NT2/D1 (cell line): ENCODE results near the gene RALGAPB.

Experiments
- SUZ12 ChIP-seq: IDR thresholded peaks from 2 replicates; pipeline ENCODE4 v1.6.1; 2011; ENCODE audit not compliant: insufficient read length, insufficient read depth; ENCODE audit errors: extremely low read depth
- YY1 ChIP-seq: IDR thresholded peaks from 2 replicates; pipeline ENCODE4 v1.6.1; 2011; ENCODE audit not compliant: insufficient read length, insufficient read depth
- ZNF274 ChIP-seq: IDR thresholded peaks from 2 replicates; pipeline ENCODE4 v1.6.1; 2011; ENCODE audit warnings: mild to moderate bottlenecking, low read depth, low read length

GRCh38 chr20:38589351-38589750 lies 116.7 kb downstream of the RALGAPB start:
- TF ChIP-seq SUZ12 (no peak), YY1 (no peak), ZNF274 (no peak)
